ENCODE data around the gene IL12RB2. TPM values are rescaled to one million over a fixed set of nuclear protein-coding genes. Genes with fewer than 3 reads are reported as not detected.

The IL12RB2 gene
- total and polyA plus RNA-seq, 7 donors, result 0.13 to 9.5 (median 3.3) TPM

- Histone ChIP-seq H3K9me3 (no peaks in the 10 kb centered on the region), H3K36me3 (ENCODE audit: insufficient read depth in 1 of 2, low read depth in 1 of 2) (no peaks in the 10 kb centered on the region), H3K27ac (no peak overlapping the region), H3K27me3 (ENCODE audit: insufficient read depth in 3 of 3, low read length in 2 of 3) (no peaks in the 10 kb centered on the region), H3K4me1 (no peaks in the 10 kb centered on the region), H3K4me3 (no peak overlapping the region)
- WGBS, 3 donors, result 77 to 81% (median 80%) methylated on average over 5 of the region's 5 CpGs
- TF ChIP-seq CTCF (IDR thresholded peaks at IDR 0.05), result no peak
- intact Hi-C loops (cut with DNase I), result no loop called here
- DNase-seq (no peak), ATAC-seq (no peak)
Observed at GRCh38 chr1:67280696-67281095, 27.0 kb upstream of the IL12RB2 start.

- ATAC-seq (no peak), DNase-seq (no peak)
- TF ChIP-seq CTCF (IDR thresholded peaks at IDR 0.05), result no peak
- no peaks in the 10 kb centered on the region for H3K9me3 ChIP-seq
- intact Hi-C loops (cut with DNase I), result no loop called here
- 69 to 72% (median 72%) methylated on average over 3 of the region's 3 CpGs for WGBS, 3 donors
- no peaks in the 10 kb centered on the region for H3K4me1 ChIP-seq
- no peak overlapping the region for H3K4me3 ChIP-seq
- H3K27ac ChIP-seq, result no peak overlapping the region
- no peaks in the 10 kb centered on the region for H3K36me3 ChIP-seq (ENCODE audit: insufficient read depth in 1 of 2, low read depth in 1 of 2)
- no peaks in the 10 kb centered on the region for H3K27me3 ChIP-seq (ENCODE audit: insufficient read depth in 3 of 3, low read length in 2 of 3)
Observed at GRCh38 chr1:67281244-67281643, 26.4 kb upstream of the IL12RB2 start.

GRCh38 chr1:67285780-67286488, 21.7 kb upstream of the IL12RB2 start:
- intact Hi-C loops (cut with DNase I), result no loop called here
- H3K9me3 ChIP-seq, result no peaks in the 10 kb centered on the region
- no peak for ATAC-seq
- no peak overlapping the region for H3K4me3 ChIP-seq
- WGBS, 3 donors, result 83 to 86% (median 86%) methylated on average over 8 of the region's 8 CpGs
- H3K27me3 ChIP-seq (ENCODE audit: insufficient read depth in 3 of 3, low read length in 2 of 3), result no peaks in the 10 kb centered on the region
- H3K36me3 ChIP-seq (ENCODE audit: insufficient read depth in 1 of 2, low read depth in 1 of 2), result no peaks in the 10 kb centered on the region
- no peak for TF ChIP-seq CTCF (IDR thresholded peaks at IDR 0.05)
- DNase-seq, result no peak
- H3K4me1 ChIP-seq, result no peaks in the 10 kb centered on the region
- no peak overlapping the region for H3K27ac ChIP-seq

GRCh38 chr1:67290236-67290635, 17.4 kb upstream of the IL12RB2 start:
- H3K27ac ChIP-seq, result no peak overlapping the region
- intact Hi-C loops (cut with DNase I), result no loop called here
- H3K4me3 ChIP-seq, result no peak overlapping the region
- WGBS, 3 donors, result 66 to 74% (median 71%) methylated on average over 4 of the region's 4 CpGs
- no peaks in the 10 kb centered on the region for H3K4me1 ChIP-seq
- DNase-seq (no peak), ATAC-seq (no peak)
- H3K9me3 ChIP-seq, result peaks cover 3% of the 10 kb centered on the region
- no peak for TF ChIP-seq CTCF (IDR thresholded peaks at IDR 0.05)
- no peaks in the 10 kb centered on the region for H3K36me3 ChIP-seq (ENCODE audit: insufficient read depth in 1 of 2, low read depth in 1 of 2)
- no peaks in the 10 kb centered on the region for H3K27me3 ChIP-seq (ENCODE audit: insufficient read depth in 3 of 3, low read length in 2 of 3)
